ENCODE results near the gene ARID3A. TPM values are rescaled to one million over a fixed set of nuclear protein-coding genes. Genes with fewer than 3 reads are reported as not detected.
A peak's percentile ranks its signal among the peaks of the same experiment; 100 is the strongest.

The ARID3A gene
- total RNA-seq, 1 donor from 2014 or later, result 83.0 TPM

GRCh38 chr19:977058-977464, 51.2 kb downstream of the ARID3A start:
- no peaks in the 10 kb centered on the region for H3K4me1 Mint-ChIP-seq (ENCODE audit: unreplicated experiment)

GRCh38 chr19:979318-979741, 53.5 kb downstream of the ARID3A start:
- Mint-ChIP-seq H3K27me3 (no peaks in the 10 kb centered on the region), H3K4me1 (ENCODE audit: unreplicated experiment) (no peaks in the 10 kb centered on the region), H3K27ac (peak overlapping the region; percentile 39), H3K9me3 (no peaks in the 10 kb centered on the region), H3K36me3 (no peaks in the 10 kb centered on the region), H3K4me3 (no peak overlapping the region)
- DNase-seq (ENCODE audit: extremely low spot score, unreplicated experiment), result no peak
- TF ChIP-seq CTCF (conservative IDR thresholded peaks at IDR 0.05), result no peak

More at GRCh38 chr19:977058-977464, 51.2 kb downstream of the ARID3A start:
- H3K27me3 Mint-ChIP-seq, result no peaks in the 10 kb centered on the region
- no peak overlapping the region for H3K4me3 Mint-ChIP-seq
- no peak overlapping the region for H3K27ac Mint-ChIP-seq
- H3K9me3 Mint-ChIP-seq, result no peaks in the 10 kb centered on the region
- DNase-seq (ENCODE audit: extremely low spot score, unreplicated experiment), result no peak
- peaks cover 5% of the 10 kb centered on the region for H3K36me3 Mint-ChIP-seq
- TF ChIP-seq CTCF (conservative IDR thresholded peaks at IDR 0.05), result no peak

DNA sequence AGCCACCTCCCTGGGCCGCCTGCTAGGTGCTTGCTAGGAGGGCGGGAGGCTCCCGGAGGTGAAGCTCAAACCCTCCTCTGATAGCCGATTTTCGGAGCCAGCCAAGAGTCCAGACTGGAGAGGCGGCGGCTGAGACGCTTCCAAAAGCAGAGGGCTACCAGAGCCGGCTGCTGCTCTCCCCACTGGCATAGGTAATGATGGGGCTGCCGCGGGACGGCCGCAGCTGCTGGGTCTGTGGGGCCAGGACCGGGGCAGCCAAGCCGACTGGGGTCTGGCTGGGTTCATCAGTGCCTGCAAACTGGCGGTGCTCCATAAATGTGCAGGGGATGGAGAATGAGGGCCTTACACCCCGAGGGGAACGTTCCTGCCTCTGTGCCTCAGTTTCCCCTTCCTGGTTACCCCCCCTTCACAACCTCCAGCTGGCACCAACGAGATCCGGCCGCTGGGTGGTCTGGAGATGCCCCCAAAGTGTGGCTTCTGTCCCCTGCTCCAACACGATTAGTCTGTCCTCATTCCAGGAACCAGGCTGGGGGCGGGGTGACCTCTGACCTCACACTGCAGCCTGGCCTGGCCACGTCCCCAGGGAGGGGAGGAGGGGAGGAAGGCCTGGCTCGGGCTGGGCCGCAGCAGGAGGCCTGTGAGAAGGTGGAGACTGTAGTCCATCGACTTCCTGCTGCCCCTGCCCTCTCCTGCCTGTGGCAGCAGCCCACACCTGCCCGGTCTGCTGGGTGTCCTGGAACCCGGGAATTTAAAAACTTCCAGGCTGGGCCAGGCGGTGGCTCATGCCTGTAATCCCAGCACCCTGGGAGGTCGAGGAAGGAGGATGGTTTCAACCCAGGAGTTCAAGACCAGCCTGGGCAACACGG, 54.5 kb downstream of the ARID3A start:
- H3K27ac Mint-ChIP-seq, result peak overlapping the region; percentile 72
- H3K4me3 Mint-ChIP-seq, result peak overlapping the region; percentile 49
- no peaks in the 10 kb centered on the region for H3K9me3 Mint-ChIP-seq
- H3K36me3 Mint-ChIP-seq, result no peaks in the 10 kb centered on the region
- peaks cover 6% of the 10 kb centered on the region for H3K4me1 Mint-ChIP-seq (ENCODE audit: unreplicated experiment)
- TF ChIP-seq CTCF (conservative IDR thresholded peaks at IDR 0.05), result peak; percentile 21
- H3K27me3 Mint-ChIP-seq, result no peaks in the 10 kb centered on the region
- DNase-seq (ENCODE audit: extremely low spot score, unreplicated experiment), result no peak

DNA sequence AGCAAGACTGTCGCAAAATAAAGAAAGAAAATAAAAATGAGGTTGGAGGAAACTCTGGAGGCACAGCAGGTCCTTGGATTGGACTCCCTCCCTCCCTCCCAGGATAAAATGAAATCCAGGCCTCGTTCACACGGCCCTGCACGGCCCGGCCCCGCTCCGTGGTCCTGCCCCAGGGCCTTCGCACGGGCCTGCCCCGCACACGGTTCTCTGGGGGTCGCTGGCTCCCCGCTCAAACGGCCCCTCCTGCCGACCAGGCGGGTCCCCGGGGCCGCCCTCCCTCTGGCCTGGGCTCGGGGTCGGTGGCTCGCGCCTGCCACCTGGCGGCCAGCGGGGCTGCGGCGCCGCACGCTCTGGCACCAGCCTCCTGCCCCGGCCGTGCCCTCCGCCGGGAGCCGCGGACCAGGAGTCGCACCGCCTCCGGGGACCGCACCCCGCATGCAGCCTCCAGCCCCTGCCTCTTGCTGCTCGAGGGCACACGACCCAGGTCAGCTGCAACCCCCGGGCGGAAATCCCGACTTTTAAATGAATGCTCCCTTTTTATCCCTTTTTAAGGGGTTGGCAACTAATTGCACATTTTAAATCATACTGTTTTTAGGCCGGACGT, 56.8 kb downstream of the ARID3A start:
- Mint-ChIP-seq H3K36me3 (no peaks in the 10 kb centered on the region), H3K27ac (no peak overlapping the region), H3K9me3 (no peaks in the 10 kb centered on the region), H3K4me1 (ENCODE audit: unreplicated experiment) (peaks cover 6% of the 10 kb centered on the region), H3K27me3 (no peaks in the 10 kb centered on the region), H3K4me3 (peak overlapping the region; percentile 71)
- DNase-seq (ENCODE audit: extremely low spot score, unreplicated experiment), result peak; percentile 90
- peak; percentile 99 for TF ChIP-seq CTCF (conservative IDR thresholded peaks at IDR 0.05)

DNA sequence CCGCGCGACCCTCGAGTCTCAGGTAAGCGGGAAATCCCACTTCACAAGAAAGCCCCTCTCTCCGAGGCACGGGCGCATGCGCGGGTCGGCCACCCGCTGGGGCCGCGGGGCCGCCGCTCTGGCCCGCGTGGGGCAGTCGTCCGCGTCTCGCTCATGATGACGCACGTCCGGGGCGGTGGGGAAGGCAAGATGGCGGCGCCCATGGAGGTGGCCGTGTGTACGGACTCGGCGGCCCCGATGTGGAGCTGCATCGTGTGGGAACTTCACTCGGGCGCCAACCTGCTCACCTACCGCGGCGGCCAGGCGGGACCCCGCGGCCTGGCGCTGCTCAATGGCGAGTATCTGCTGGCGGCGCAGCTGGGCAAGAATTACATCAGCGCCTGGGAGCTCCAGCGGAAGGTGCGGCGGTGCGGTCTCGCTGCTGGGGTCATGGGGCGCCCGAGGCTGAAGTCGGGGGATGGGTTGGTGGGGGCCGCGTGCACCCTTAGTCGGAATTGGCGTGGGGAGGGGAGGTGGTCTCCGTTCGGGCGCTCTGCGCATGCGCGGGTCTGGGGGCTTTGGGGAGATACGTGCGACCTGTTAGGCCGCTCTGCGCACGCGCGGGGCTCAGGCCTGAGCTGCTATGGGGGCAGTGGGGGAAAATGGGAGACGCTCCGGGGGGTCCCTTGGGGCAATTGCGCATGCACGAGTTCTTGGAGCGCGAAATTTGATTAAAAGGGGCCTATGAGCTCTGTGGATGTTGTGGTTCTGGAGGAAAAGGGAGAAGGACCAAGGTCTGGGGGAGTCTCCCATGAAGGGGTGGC, 58.5 kb downstream of the ARID3A start, which contains the start of gene WDR18:
Gene WDR18, plus strand, starts transcription at position 181 of the 803 bp plus-strand sequence. Its CDS starts 9 bp downstream, at position 190.
- no peaks in the 10 kb centered on the region for H3K36me3 Mint-ChIP-seq
- no peaks in the 10 kb centered on the region for H3K27me3 Mint-ChIP-seq
- peak; percentile 34 for TF ChIP-seq CTCF (conservative IDR thresholded peaks at IDR 0.05)
- DNase-seq (ENCODE audit: extremely low spot score, unreplicated experiment), result peak; percentile 93
- peaks cover 6% of the 10 kb centered on the region for H3K4me1 Mint-ChIP-seq (ENCODE audit: unreplicated experiment)
- peak within 1 kb of the TSS; percentile 94 for H3K4me3 Mint-ChIP-seq
- H3K9me3 Mint-ChIP-seq, result no peaks in the 10 kb centered on the region
- peak within 1 kb of the TSS; percentile 84 for H3K27ac Mint-ChIP-seq

Data from type B pancreatic cell (in vitro differentiated cells).